HEK293 (cell line): ENCODE results near the gene CFAP46.

ENCODE experiments used
- CTCF ChIA-PET: fragments of 350-600 bp; formaldehyde crosslinking; extraction: SDS; loops from one replicate; lab custom pipeline; 2021; ENCODE audit warnings: antibody characterized with exemption; lab: Yijun Ruan, JAX
- POLR2A ChIA-PET: fragments of 300-600 bp; formaldehyde crosslinking; extraction: SDS; loops from one replicate; lab custom pipeline; 2020; ENCODE audit warnings: antibody characterized with exemption, inconsistent platforms; lab: Yijun Ruan, JAX
- H3K27ac ChIP-seq: fragments of 200-500 bp; sonication (Bioruptor generic); 2 replicates; pipeline ENCODE4 v1.5.1; 2014; ENCODE audit warnings: low read depth, low read length, control low read depth, inconsistent platforms; ENCODE audit errors: extremely low read depth
- H3K36me3 ChIP-seq, 2 experiments: fragments of 200-500 bp in 1 of 2; sonication (Bioruptor generic) in 1 of 2; 1 replicate in 1 of 2; 2 replicates in 1 of 2; pipeline ENCODE4 v1.5.1; 2014 to 2017; ENCODE audit warnings: inconsistent platforms in 2 of 2, low read length in 2 of 2; ENCODE audit not compliant: control insufficient read depth in 2 of 2, insufficient read depth in 1 of 2
- H3K4me1 ChIP-seq: fragments of 200-500 bp; sonication (Bioruptor generic); 2 replicates; pipeline ENCODE4 v1.5.1; 2014; ENCODE audit warnings: mild to moderate bottlenecking, low read length, inconsistent platforms; ENCODE audit not compliant: control insufficient read depth, insufficient read depth
- H3K4me3 ChIP-seq: 2 replicates; pipeline ENCODE4 v1.5.1; 2011; ENCODE audit warnings: low read depth, mild to moderate bottlenecking, control low read depth, low read length, moderate library complexity
- H3K9me3 ChIP-seq: fragments of 200-500 bp; sonication (Bioruptor generic); 2 replicates; pipeline ENCODE4 v1.5.1; 2014; ENCODE audit warnings: low read depth, low read length, inconsistent platforms; ENCODE audit not compliant: control insufficient read depth, insufficient read depth
- EGR2 ChIP-seq: fragments of 450-650 bp; formaldehyde crosslinking; IDR thresholded peaks from 2 replicates; pipeline ENCODE4 v1.5.1; 2016; ENCODE audit warnings: low read depth, missing biosample characterization, missing genetic modification characterization
- HOXC10 ChIP-seq: sonication (generic); formaldehyde crosslinking; IDR thresholded peaks from 2 replicates; pipeline ENCODE4 v1.8.1; 2023; ENCODE audit warnings: mild to moderate bottlenecking, missing genetic modification reagents
- KLF7 ChIP-seq: fragments of 450-650 bp; formaldehyde crosslinking; IDR thresholded peaks from 2 replicates; pipeline ENCODE4 v1.5.1; 2016; ENCODE audit warnings: missing biosample characterization, missing genetic modification characterization, borderline replicate concordance
- OSR2 ChIP-seq: fragments of 450-650 bp; formaldehyde crosslinking; IDR thresholded peaks from 2 replicates; pipeline ENCODE4 v1.5.1; 2016; ENCODE audit warnings: missing biosample characterization, missing genetic modification characterization
- PATZ1 ChIP-seq: fragments of 450-650 bp; formaldehyde crosslinking; IDR thresholded peaks from 2 replicates; pipeline ENCODE4 v1.5.1; 2016; ENCODE audit warnings: missing biosample characterization, missing genetic modification characterization
- PRDM1 ChIP-seq: fragments of 450-650 bp; formaldehyde crosslinking; IDR thresholded peaks from 2 replicates; pipeline ENCODE4; 2016; ENCODE audit warnings: missing biosample characterization, missing genetic modification characterization
- PRDM10 ChIP-seq: fragments of 450-650 bp; formaldehyde crosslinking; IDR thresholded peaks from 2 replicates; pipeline ENCODE4 v1.5.1; 2016; ENCODE audit warnings: missing biosample characterization, missing genetic modification characterization
- SP2 ChIP-seq: fragments of 450-650 bp; formaldehyde crosslinking; IDR thresholded peaks from 2 replicates; pipeline ENCODE4 v1.5.1; 2016; ENCODE audit warnings: missing biosample characterization, missing genetic modification characterization
- ZBTB48 ChIP-seq: fragments of 450-650 bp; formaldehyde crosslinking; IDR thresholded peaks from 2 replicates; pipeline ENCODE4 v1.5.1; 2016; ENCODE audit warnings: missing biosample characterization, missing genetic modification characterization
- ZEB2 ChIP-seq: fragments of 450-650 bp; formaldehyde crosslinking; IDR thresholded peaks from 2 replicates; pipeline ENCODE4 v1.5.1; 2016; ENCODE audit warnings: missing biosample characterization, missing genetic modification characterization
- ZFHX2 ChIP-seq: fragments of 450-650 bp; formaldehyde crosslinking; conservative IDR thresholded peaks from 2 replicates; pipeline ENCODE4 v1.5.1; 2016; ENCODE audit warnings: missing biosample characterization, missing genetic modification characterization
- ZNF2 ChIP-seq: fragments of 450-650 bp; formaldehyde crosslinking; IDR thresholded peaks from 2 replicates; pipeline ENCODE4 v1.5.1; 2016; ENCODE audit warnings: missing biosample characterization, missing genetic modification characterization
- ZNF280C ChIP-seq: fragments of 450-650 bp; formaldehyde crosslinking; IDR thresholded peaks from 2 replicates; pipeline ENCODE4 v1.5.1; 2016; ENCODE audit warnings: missing biosample characterization, missing genetic modification characterization
- ZNF544 ChIP-seq: fragments of 450-650 bp; formaldehyde crosslinking; IDR thresholded peaks from 2 replicates; pipeline ENCODE4 v1.5.0; 2017; ENCODE audit warnings: missing biosample characterization, missing genetic modification characterization
- ZNF561 ChIP-seq: fragments of 450-650 bp; IDR thresholded peaks from 2 replicates; pipeline ENCODE4 v1.5.1; 2018; ENCODE audit warnings: missing biosample characterization, missing genetic modification characterization, borderline replicate concordance
- ZNF596 ChIP-seq: fragments of 450-650 bp; IDR thresholded peaks from 2 replicates; pipeline ENCODE4 v1.5.0; 2018; ENCODE audit warnings: missing biosample characterization, mild to moderate bottlenecking, missing genetic modification characterization, moderate library complexity
- ZNF677 ChIP-seq: fragments of 450-650 bp; IDR thresholded peaks from 2 replicates; pipeline ENCODE4 v1.5.0; 2018; ENCODE audit warnings: missing biosample characterization, mild to moderate bottlenecking, missing genetic modification characterization, moderate library complexity
- ZNF692 ChIP-seq: fragments of 450-650 bp; formaldehyde crosslinking; IDR thresholded peaks from 2 replicates; pipeline ENCODE4 v1.5.1; 2016; ENCODE audit warnings: missing biosample characterization, missing genetic modification characterization
- ZNF776 ChIP-seq: fragments of 450-650 bp; formaldehyde crosslinking; IDR thresholded peaks from 2 replicates; pipeline ENCODE4 v1.5.0; 2017; ENCODE audit warnings: missing biosample characterization, missing genetic modification characterization, borderline replicate concordance
- ZNF791 ChIP-seq: fragments of 450-650 bp; formaldehyde crosslinking; IDR thresholded peaks from 2 replicates; pipeline ENCODE4 v1.5.1; 2016; ENCODE audit warnings: missing biosample characterization, missing genetic modification characterization
- ZNF792 ChIP-seq: fragments of 450-650 bp; formaldehyde crosslinking; IDR thresholded peaks from 2 replicates; pipeline ENCODE4 v1.5.1; 2016; ENCODE audit warnings: missing biosample characterization, missing genetic modification characterization
- ZSCAN30 ChIP-seq: fragments of 450-650 bp; IDR thresholded peaks from 2 replicates; pipeline ENCODE4 v1.5.1; 2018; ENCODE audit warnings: missing biosample characterization, mild to moderate bottlenecking, missing genetic modification characterization, moderate library complexity

The CFAP46 gene

GRCh38 chr10:132933308-132934042 lies 8.9 kb downstream of the CFAP46 start (continued):
- TF ChIP-seq ZNF692 (tag by site-specific recombination) (no peak), ZNF791 (tag by site-specific recombination) (no peak), PATZ1 (no peak), OSR2 (no peak), PRDM10 (tag by site-specific recombination) (no peak), ZSCAN30 (tag by site-specific recombination) (no peak), ZEB2 (tag by site-specific recombination) (no peak)

- ChIA-PET POLR2A (no interaction called here), CTCF (no interaction called here)
- TF ChIP-seq SP2 (tag by site-specific recombination) (no peak), KLF7 (no peak), ZFHX2 (tag by site-specific recombination) (0 out of 2 replicates have a peak, but pooled peaks have one; percentile 43), ZNF792 (tag by site-specific recombination) (no peak), ZNF2 (tag by site-specific recombination) (no peak), EGR2 (peak; percentile 63; the same call in 1 of the 2 replicates), ZNF561 (tag by site-specific recombination) (no peak), PRDM1 (tag by site-specific recombination) (no peak), ZNF280C (tag by site-specific recombination) (no peak), ZNF776 (tag by site-specific recombination) (no peak), ZNF677 (tag by site-specific recombination) (no peak), ZNF596 (no peak), HOXC10 (CRISPR knock-in tag) (no peak), ZBTB48 (tag by site-specific recombination) (no peak), OSR2 (no peak), ZNF544 (no peak)
- H3K9me3 ChIP-seq, result no peaks in the 10 kb centered on the region
- no peak overlapping the region for H3K4me3 ChIP-seq
- no peaks in the 10 kb centered on the region for H3K4me1 ChIP-seq
- H3K36me3 ChIP-seq, result no peaks in the 10 kb centered on the region
- no peak overlapping the region for H3K27ac ChIP-seq
Measured at GRCh38 chr10:132932461-132933307, 9.7 kb downstream of the CFAP46 start.
